ENCODE data around the gene DNAAF1.
"Not testable (repeated sequence)": the region's sequence is repeated elsewhere in the genome, so short reads cannot be mapped to it uniquely, and the experiment has no call there.

DNAAF1 gene

GRCh38 chr16:84199097-84199496 is 54.0 kb downstream of the DNAAF1 start:
- Histone ChIP-seq H3K4me1 (ENCODE audit: insufficient read depth, poor library complexity, severe bottlenecking) (peaks cover 10% of the 10 kb centered on the region), H3K27ac (ENCODE audit: poor library complexity, severe bottlenecking) (no peak overlapping the region), H3K4me3 (ENCODE audit: severe bottlenecking) (no peak overlapping the region), H3K27me3 (ENCODE audit: insufficient read depth, poor library complexity, severe bottlenecking) (no peaks in the 10 kb centered on the region), H3K36me3 (ENCODE audit: low read depth) (no peaks in the 10 kb centered on the region), H3K9me3 (ENCODE audit: severe bottlenecking) (no peaks in the 10 kb centered on the region)
- TF ChIP-seq, protein P1, sequence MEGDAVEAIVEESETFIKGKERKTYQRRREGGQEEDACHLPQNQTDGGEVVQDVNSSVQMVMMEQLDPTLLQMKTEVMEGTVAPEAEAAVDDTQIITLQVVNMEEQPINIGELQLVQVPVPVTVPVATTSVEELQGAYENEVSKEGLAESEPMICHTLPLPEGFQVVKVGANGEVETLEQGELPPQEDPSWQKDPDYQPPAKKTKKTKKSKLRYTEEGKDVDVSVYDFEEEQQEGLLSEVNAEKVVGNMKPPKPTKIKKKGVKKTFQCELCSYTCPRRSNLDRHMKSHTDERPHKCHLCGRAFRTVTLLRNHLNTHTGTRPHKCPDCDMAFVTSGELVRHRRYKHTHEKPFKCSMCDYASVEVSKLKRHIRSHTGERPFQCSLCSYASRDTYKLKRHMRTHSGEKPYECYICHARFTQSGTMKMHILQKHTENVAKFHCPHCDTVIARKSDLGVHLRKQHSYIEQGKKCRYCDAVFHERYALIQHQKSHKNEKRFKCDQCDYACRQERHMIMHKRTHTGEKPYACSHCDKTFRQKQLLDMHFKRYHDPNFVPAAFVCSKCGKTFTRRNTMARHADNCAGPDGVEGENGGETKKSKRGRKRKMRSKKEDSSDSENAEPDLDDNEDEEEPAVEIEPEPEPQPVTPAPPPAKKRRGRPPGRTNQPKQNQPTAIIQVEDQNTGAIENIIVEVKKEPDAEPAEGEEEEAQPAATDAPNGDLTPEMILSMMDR (IDR thresholded peaks at IDR 0.05; ENCODE audit: poor library complexity, severe bottlenecking) = no peak
- DNase-seq (ENCODE audit: low spot score) = no peak
- no peak for ATAC-seq (ENCODE audit: low read depth)

GRCh38 chr16:84199861-84200260 is 54.8 kb downstream of the DNAAF1 start:
- ATAC-seq (ENCODE audit: low read depth) (no peak), DNase-seq (ENCODE audit: low spot score) (no peak)
- Histone ChIP-seq H3K4me3 (ENCODE audit: severe bottlenecking) (no peak overlapping the region), H3K27ac (ENCODE audit: poor library complexity, severe bottlenecking) (no peak overlapping the region), H3K4me1 (ENCODE audit: insufficient read depth, poor library complexity, severe bottlenecking) (peaks cover 10% of the 10 kb centered on the region), H3K27me3 (ENCODE audit: insufficient read depth, poor library complexity, severe bottlenecking) (no peaks in the 10 kb centered on the region), H3K36me3 (ENCODE audit: low read depth) (no peaks in the 10 kb centered on the region), H3K9me3 (ENCODE audit: severe bottlenecking) (no peaks in the 10 kb centered on the region)
- TF ChIP-seq, protein P1 (IDR thresholded peaks at IDR 0.05; ENCODE audit: poor library complexity, severe bottlenecking) = no peak

- not testable (repeated sequence) for ATAC-seq (ENCODE audit: low read depth); H3K27me3 ChIP-seq (ENCODE audit: insufficient read depth, poor library complexity, severe bottlenecking); H3K9me3 ChIP-seq (ENCODE audit: severe bottlenecking); H3K4me1 ChIP-seq (ENCODE audit: insufficient read depth, poor library complexity, severe bottlenecking); DNase-seq (ENCODE audit: low spot score); H3K4me3 ChIP-seq (ENCODE audit: severe bottlenecking); H3K27ac ChIP-seq (ENCODE audit: poor library complexity, severe bottlenecking); H3K36me3 ChIP-seq (ENCODE audit: low read depth)
Measured at GRCh38 chr16:84204551-84204950, 59.4 kb downstream of the DNAAF1 start.

GRCh38 chr16:84205123-84205522 is 60.0 kb downstream of the DNAAF1 start:
- H3K9me3 ChIP-seq (ENCODE audit: severe bottlenecking); H3K27ac ChIP-seq (ENCODE audit: poor library complexity, severe bottlenecking); DNase-seq (ENCODE audit: low spot score); H3K27me3 ChIP-seq (ENCODE audit: insufficient read depth, poor library complexity, severe bottlenecking); H3K36me3 ChIP-seq (ENCODE audit: low read depth); H3K4me3 ChIP-seq (ENCODE audit: severe bottlenecking); H3K4me1 ChIP-seq (ENCODE audit: insufficient read depth, poor library complexity, severe bottlenecking): not testable (repeated sequence)
- peak; percentile 45; the same call in 1 of the 3 replicates for ATAC-seq (ENCODE audit: low read depth)

GRCh38 chr16:84205976-84206691 is 61.0 kb downstream of the DNAAF1 start:
- Histone ChIP-seq H3K27ac (ENCODE audit: poor library complexity, severe bottlenecking) (no peak overlapping the region), H3K4me1 (ENCODE audit: insufficient read depth, poor library complexity, severe bottlenecking) (no peaks in the 10 kb centered on the region), H3K4me3 (ENCODE audit: severe bottlenecking) (no peak overlapping the region), H3K36me3 (ENCODE audit: low read depth) (no peaks in the 10 kb centered on the region), H3K27me3 (ENCODE audit: insufficient read depth, poor library complexity, severe bottlenecking) (no peaks in the 10 kb centered on the region), H3K9me3 (ENCODE audit: severe bottlenecking) (no peaks in the 10 kb centered on the region)
- DNase-seq (ENCODE audit: low spot score) (no peak), ATAC-seq (ENCODE audit: low read depth) (no peak)
- TF ChIP-seq, protein P1 (IDR thresholded peaks at IDR 0.05; ENCODE audit: poor library complexity, severe bottlenecking) = no peak

DNA sequence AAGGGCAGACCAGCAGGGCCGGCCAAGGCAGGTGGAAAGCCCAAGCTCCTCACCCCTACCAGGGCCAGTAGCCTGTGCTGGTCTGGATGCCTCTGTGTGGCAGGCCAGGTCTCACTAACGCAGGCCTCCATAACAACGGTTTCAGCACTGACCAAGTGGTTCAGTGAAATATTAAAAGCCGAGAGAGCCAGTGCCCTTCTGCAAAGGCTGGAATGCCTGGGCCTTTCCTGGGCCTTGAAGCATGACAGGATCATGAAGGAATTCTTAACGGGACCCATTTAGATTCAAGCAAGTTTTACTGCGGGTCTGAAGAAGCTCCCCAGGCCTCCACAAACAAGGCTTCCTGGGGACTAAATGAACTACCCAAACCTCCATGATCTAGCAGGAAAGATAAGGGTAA is 62.1 kb downstream of the DNAAF1 start:
- ATAC-seq (ENCODE audit: low read depth) = no peak
- no peak overlapping the region for H3K4me3 ChIP-seq (ENCODE audit: severe bottlenecking)

More for the DNA sequence above, 62.1 kb downstream of the DNAAF1 start:
- no peak for DNase-seq (ENCODE audit: low spot score)
- Histone ChIP-seq H3K27ac (ENCODE audit: poor library complexity, severe bottlenecking) (no peak overlapping the region), H3K27me3 (ENCODE audit: insufficient read depth, poor library complexity, severe bottlenecking) (no peaks in the 10 kb centered on the region), H3K9me3 (ENCODE audit: severe bottlenecking) (no peaks in the 10 kb centered on the region), H3K4me1 (ENCODE audit: insufficient read depth, poor library complexity, severe bottlenecking) (no peaks in the 10 kb centered on the region), H3K36me3 (ENCODE audit: low read depth) (no peaks in the 10 kb centered on the region)
- TF ChIP-seq, protein P1 (IDR thresholded peaks at IDR 0.05; ENCODE audit: poor library complexity, severe bottlenecking) = no peak

Data from RWPE2 (cell line).